Smooth muscle cell (in vitro differentiated cells): ENCODE data around the gene MED13L. TPM values are rescaled to one million over a fixed set of nuclear protein-coding genes. Genes with fewer than 3 reads are reported as not detected.

Experiments
- DNase-seq: peaks from one replicate; lab custom pipeline; 2025; ENCODE audit not compliant: unreplicated experiment; lab: John Stamatoyannopoulos, UW
- H2AFZ ChIP-seq: fragments of 200-600 bp; sonication (generic); 2 replicates; pipeline ENCODE4 v1.6.0; 2016; ENCODE audit warnings: antibody characterized with exemption, low read depth, mild to moderate bottlenecking
- H3F3A ChIP-seq: fragments of 200-600 bp; sonication (generic); 2 replicates; pipeline ENCODE4 v1.6.0; 2017; ENCODE audit warnings: antibody characterized with exemption, low read depth
- H3K27ac ChIP-seq: fragments of 200-600 bp; sonication (generic); 2 replicates; pipeline ENCODE4 v1.5.1; 2016; ENCODE audit warnings: low read depth, mild to moderate bottlenecking
- H3K27me3 ChIP-seq: fragments of 200-600 bp; sonication (generic); 2 replicates; pipeline ENCODE4 v1.6.1; 2016; ENCODE audit warnings: low read depth, mild to moderate bottlenecking
- H3K36me3 ChIP-seq: fragments of 200-600 bp; sonication (generic); 2 replicates; pipeline ENCODE4 v1.5.1; 2016; ENCODE audit warnings: low read depth
- H3K4me1 ChIP-seq: fragments of 200-600 bp; sonication (generic); 2 replicates; pipeline ENCODE4 v1.5.1; 2016; ENCODE audit warnings: low read depth
- H3K4me2 ChIP-seq: fragments of 200-600 bp; sonication (generic); 2 replicates; pipeline ENCODE4 v1.6.0; 2016; ENCODE audit warnings: mild to moderate bottlenecking
- H3K4me3 ChIP-seq: fragments of 200-600 bp; sonication (generic); 2 replicates; pipeline ENCODE4 v1.5.1; 2016; ENCODE audit warnings: mild to moderate bottlenecking
- H3K79me2 ChIP-seq: fragments of 200-600 bp; sonication (generic); 2 replicates; pipeline ENCODE4 v1.6.0; 2016; ENCODE audit warnings: low read depth, mild to moderate bottlenecking
- H3K9ac ChIP-seq: fragments of 200-600 bp; sonication (generic); 2 replicates; pipeline ENCODE4 v1.6.0; 2016; ENCODE audit warnings: low read depth
- H3K9me3 ChIP-seq: fragments of 200-600 bp; sonication (generic); replicated peaks from 2 replicates; pipeline ENCODE4 v1.5.1; 2016; ENCODE audit warnings: low read depth
- H4K20me1 ChIP-seq: fragments of 200-600 bp; sonication (generic); 2 replicates; pipeline ENCODE4 v1.6.0; 2016; ENCODE audit warnings: low read depth
- CTCF ChIP-seq: fragments of 200-600 bp; sonication (generic); IDR thresholded peaks from 2 replicates; pipeline ENCODE4 v1.5.1; 2017; ENCODE audit warnings: borderline replicate concordance, mild to moderate bottlenecking, antibody characterized with exemption; ENCODE audit not compliant: insufficient read depth, poor library complexity, severe bottlenecking
- WGBS: methylation state at CpG from one replicate; pipeline ENCODE4 v1.1.7; 2016; ENCODE audit warnings: low lambda C conversion rate; 5-methylcytosine and 5-hydroxymethylcytosine counted together
- polyA plus RNA-seq: library from polyadenylated mRNA; unstranded; fragments of >200 nt; fragmentation: Nextera tagmentation; extraction: Ambion mirVana; gene quantifications from 2 replicates; pipeline ENCODE4 v1.2.1, GENCODE V29; 2016
- total RNA-seq: library from RNA; depleted of rRNA; stranded (reverse); fragments of >200 nt; gene quantifications from 2 replicates; pipeline ENCODE4 v1.2.3, GENCODE V29; 2014

Gene MED13L
- total and polyA plus RNA-seq, 2 experiments from 2014 or later, result 13.2 to 74.3 TPM

- no peaks in the 10 kb centered on the region for H3K36me3 ChIP-seq
- TF ChIP-seq CTCF, result no peak
- no peak overlapping the region for H3K4me3 ChIP-seq
- no peak overlapping the region for H3K27ac ChIP-seq
- H2AFZ ChIP-seq, result no peak overlapping the region
- WGBS, result 90% methylated on average over 5 of the region's 5 CpGs
- H3K9ac ChIP-seq, result no peak overlapping the region
- H3K79me2 ChIP-seq, result peaks cover 96% of the 10 kb centered on the region
- H3F3A ChIP-seq, result no peaks in the 10 kb centered on the region
- H4K20me1 ChIP-seq, result peaks cover 96% of the 10 kb centered on the region
- no peaks in the 10 kb centered on the region for H3K9me3 ChIP-seq
- DNase-seq, result no peak
- H3K4me2 ChIP-seq, result no peak overlapping the region
- no peaks in the 10 kb centered on the region for H3K27me3 ChIP-seq
- H3K4me1 ChIP-seq, result peaks cover 22% of the 10 kb centered on the region
Measured at GRCh38 chr12:116116650-116117424, 160.7 kb downstream of the MED13L start.

- Histone ChIP-seq H3K4me1 (peaks cover 7% of the 10 kb centered on the region), H3K4me3 (no peak overlapping the region), H3K27ac (no peak overlapping the region), H4K20me1 (peaks cover 93% of the 10 kb centered on the region), H3K79me2 (peaks cover 95% of the 10 kb centered on the region), H3K27me3 (no peaks in the 10 kb centered on the region), H3K9me3 (no peaks in the 10 kb centered on the region), H3K36me3 (no peaks in the 10 kb centered on the region), H2AFZ (no peak overlapping the region), H3F3A (no peaks in the 10 kb centered on the region), H3K4me2 (no peak overlapping the region), H3K9ac (no peak overlapping the region)
- DNase-seq, result no peak
- WGBS, result 83% methylated on average over 8 of the region's 8 CpGs
- TF ChIP-seq CTCF, result no peak
Measured at GRCh38 chr12:116113398-116114130, 163.9 kb downstream of the MED13L start.

GRCh38 chr12:116106870-116107269, 170.6 kb downstream of the MED13L start:
- no peak overlapping the region for H3K4me3 ChIP-seq
- no peaks in the 10 kb centered on the region for H3K4me1 ChIP-seq
- H4K20me1 ChIP-seq, result peaks cover 89% of the 10 kb centered on the region
- 31% methylated on average over 2 of the region's 2 CpGs for WGBS
- no peak overlapping the region for H3K27ac ChIP-seq
- no peak for TF ChIP-seq CTCF
- no peaks in the 10 kb centered on the region for H3K9me3 ChIP-seq
- DNase-seq, result no peak
- peaks cover 64% of the 10 kb centered on the region for H3K79me2 ChIP-seq
- H3K27me3 ChIP-seq, result no peaks in the 10 kb centered on the region
- H3K4me2 ChIP-seq, result no peak overlapping the region
- no peak overlapping the region for H3K9ac ChIP-seq
- H2AFZ ChIP-seq, result no peak overlapping the region
- no peaks in the 10 kb centered on the region for H3F3A ChIP-seq
- no peaks in the 10 kb centered on the region for H3K36me3 ChIP-seq
